ENCODE data around the gene AKAP7.

GRCh38 chr6:131268303-131268702 is 133.0 kb downstream of the AKAP7 start:
- TF ChIP-seq POLR2A (IDR thresholded peaks at IDR 0.05; ENCODE audit: low read depth, low read length): no peak
- TF ChIP-seq POLR2AphosphoS5 (IDR thresholded peaks at IDR 0.05; ENCODE audit: low read depth, low read length): no peak
- TF ChIP-seq TAF1 (IDR thresholded peaks at IDR 0.05; ENCODE audit: borderline replicate concordance, low read depth, low read length): no peak
